ENCODE measurements around the gene XXYLT1. TPM values are rescaled to one million over a fixed set of nuclear protein-coding genes. Genes with fewer than 3 reads are reported as not detected.

Gene XXYLT1
- total and polyA plus RNA-seq, 2 of the 8 experiments (the other 6 are each of a cell fraction or from before 2014, with no cell fraction given) = 18.9 to 23.8 TPM

DNA sequence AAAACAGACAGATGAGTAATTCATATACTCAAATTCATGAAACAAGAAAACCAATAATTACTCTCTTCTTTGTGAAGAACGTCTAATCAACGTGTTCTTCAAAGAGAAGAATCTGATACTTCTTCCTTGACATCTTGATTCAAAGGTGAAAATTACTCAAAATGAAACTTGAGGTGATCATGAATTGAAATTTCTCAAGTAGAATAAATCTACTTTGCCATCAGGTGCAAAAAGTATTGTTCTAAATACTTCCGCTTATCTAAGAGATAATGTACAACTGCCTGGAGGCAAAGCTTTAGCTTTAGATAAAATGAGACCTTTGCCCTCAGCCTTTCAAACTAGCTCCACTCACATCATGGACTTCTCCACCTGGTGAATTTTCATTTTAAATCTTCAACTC, 13.9 kb upstream of the XXYLT1 start:
- no peaks in the 10 kb centered on the region for H4K20me1 ChIP-seq (replicated peaks in 1 of 2; ENCODE audit: control insufficient read depth in 1 of 2, insufficient read depth in 2 of 2, low read length in 2 of 2)
- no peaks in the 10 kb centered on the region for H3K9me3 ChIP-seq (ENCODE audit: insufficient read depth in 2 of 2, low read depth in 1 of 2, low read length in 1 of 2)
- ChIA-PET CTCF (ENCODE audit: partially characterized antibody) (interaction anchor here (0.6 to 2.1 kb wide), 2 partner anchors 13 to 266 kb away, joined by 3 to 5 read pairs; no protein-coding TSS in a partner anchor), POLR2A (ENCODE audit: partially characterized antibody) (no interaction called here)
- no peak overlapping the region for H2BK12ac ChIP-seq (ENCODE audit: low read depth, low read length)
- no peak overlapping the region for H2BK15ac ChIP-seq (ENCODE audit: low read length)
- H2BK5ac ChIP-seq (ENCODE audit: low read depth, low read length) = no peak overlapping the region
- H2AFZ ChIP-seq (ENCODE audit: low read length) = no peak overlapping the region
- no peak for TF ChIP-seq PHF8 (conservative IDR thresholded peaks at IDR 0.05; ENCODE audit: low read depth, low read length)
- TF ChIP-seq KDM1A (IDR thresholded peaks at IDR 0.05; ENCODE audit: borderline replicate concordance, low read length) = no peak
- no peak for TF ChIP-seq ATF3 (IDR thresholded peaks at IDR 0.05; ENCODE audit: insufficient read depth, low read depth, low read length)
- TF ChIP-seq POLR2A (IDR thresholded peaks at IDR 0.05; ENCODE audit: control extremely low read depth in 1 of 2, low read depth in 2 of 2, low read length in 2 of 2) = no peak
- TF ChIP-seq RAD21 (IDR thresholded peaks at IDR 0.05 in 1 of 2, conservative IDR thresholded peaks at IDR 0.05 in 1 of 2; ENCODE audit: low read depth in 2 of 2, low read length in 2 of 2) = no peak
- no peak for TF ChIP-seq SIRT6 (IDR thresholded peaks at IDR 0.05; ENCODE audit: low read length)
- H3K4me3 ChIP-seq (ENCODE audit: extremely low read depth in 1 of 4, insufficient read depth in 2 of 4, low read depth in 3 of 4, low read length in 4 of 4) = no peak overlapping the region
- H3K23ac ChIP-seq (ENCODE audit: insufficient read length) = no peak overlapping the region
- no peaks in the 10 kb centered on the region for H3K79me1 ChIP-seq (ENCODE audit: low read depth, low read length)
- no peak overlapping the region for H4K91ac ChIP-seq (replicated peaks; ENCODE audit: insufficient read length, low read length)
- H3K23me2 ChIP-seq (ENCODE audit: low read depth, low read length) = no peaks in the 10 kb centered on the region
- no peaks in the 10 kb centered on the region for H3K4me1 ChIP-seq (replicated peaks in 1 of 4; ENCODE audit: control insufficient read depth in 3 of 4, insufficient read depth in 4 of 4, low read length in 3 of 4)
- no peak overlapping the region for H3K27ac ChIP-seq (ENCODE audit: low read depth, low read length)
- H2BK20ac ChIP-seq (ENCODE audit: low read length) = no peak overlapping the region
- peaks cover 0 to 11% (median 1%) of the 10 kb centered on the region in 4 experiments; a peak in 3 of 8 replicates for H3K36me3 ChIP-seq (ENCODE audit: control insufficient read depth in 2 of 4, insufficient read depth in 4 of 4, low read length in 3 of 4)
- DNase-seq (ENCODE audit: low read depth in 1 of 2, low spot score in 2 of 2) (no peak), FAIRE-seq (no peak)
- no peak overlapping the region for H4K8ac ChIP-seq (ENCODE audit: extremely low read depth, insufficient read depth, low read length)
- H2BK120ac ChIP-seq (replicated peaks; ENCODE audit: low read depth, low read length) = no peak overlapping the region
- H3K79me2 ChIP-seq (ENCODE audit: control insufficient read depth in 1 of 2, insufficient read depth in 2 of 2, low read length in 2 of 2) = no peaks in the 10 kb centered on the region
- no peak overlapping the region for H3K4ac ChIP-seq (replicated peaks; ENCODE audit: insufficient read length, low read depth, low read length)
- no peak overlapping the region for H3K4me2 ChIP-seq (ENCODE audit: insufficient read depth in 1 of 2, low read depth in 2 of 2, low read length in 2 of 2)
- H3K27me3 ChIP-seq (replicated peaks in 1 of 4; ENCODE audit: control insufficient read depth in 3 of 4, extremely low read depth in 1 of 4, insufficient read depth in 3 of 4, low read length in 3 of 4) = no peaks in the 10 kb centered on the region
- no peak overlapping the region for H2AK5ac ChIP-seq (ENCODE audit: low read depth, low read length)
- no peak overlapping the region for H3K14ac ChIP-seq (ENCODE audit: insufficient read length)
- no peak overlapping the region for H3K56ac ChIP-seq (replicated peaks; ENCODE audit: insufficient read length, low read depth, low read length)
- no peak overlapping the region for H3K18ac ChIP-seq (ENCODE audit: extremely low read depth, low read length)
- 95% methylated on average over 3 of the region's 3 CpGs; no CpG with 5 or more reads in 1 of the 2 experiments for WGBS, 2 experiments (ENCODE audit: extremely low coverage in 1 of 2, insufficient coverage in 1 of 2, insufficient read length in 1 of 2, insufficient replicate concordance in 2 of 2, low coverage in 1 of 2, low lambda C conversion rate in 2 of 2, missing lambda C conversion rate in 1 of 2)
- H4K5ac ChIP-seq (ENCODE audit: insufficient read length, low read depth, low read length) = no peak overlapping the region
- no peak overlapping the region for H3K9ac ChIP-seq (replicated peaks in 1 of 4; ENCODE audit: extremely low read depth in 1 of 4, low read depth in 3 of 4, low read length in 3 of 4)
